GM23248 (cell line): ENCODE results near the gene TEX22. TPM values are rescaled to one million over a fixed set of nuclear protein-coding genes. Genes with fewer than 3 reads are reported as not detected.

Experiments used
- DNase-seq: peaks from one replicate; pipeline ENCODE4 v3.0.0-alpha.2; 2015
- H2AFZ ChIP-seq: fragments of 200-600 bp; sonication (generic); 2 replicates; pipeline ENCODE4 v1.6.1; 2016; ENCODE audit warnings: antibody characterized with exemption
- H3F3A ChIP-seq: fragments of 200-600 bp; sonication (generic); 2 replicates; pipeline ENCODE4 v1.6.1; 2016; ENCODE audit warnings: mild to moderate bottlenecking, antibody characterized with exemption, mixed run types; ENCODE audit not compliant: insufficient read depth
- H3K27ac ChIP-seq: fragments of 200-600 bp; sonication (generic); 2 replicates; pipeline ENCODE4 v1.5.1; 2016; ENCODE audit warnings: mild to moderate bottlenecking
- H3K27me3 ChIP-seq: fragments of 200-600 bp; sonication (generic); replicated peaks from 2 replicates; pipeline ENCODE4 v1.6.1; 2016; ENCODE audit warnings: mild to moderate bottlenecking; ENCODE audit not compliant: insufficient read depth
- H3K36me3 ChIP-seq: fragments of 200-600 bp; sonication (generic); 2 replicates; pipeline ENCODE4 v1.6.1; 2016; ENCODE audit warnings: low read depth, mild to moderate bottlenecking
- H3K4me1 ChIP-seq: fragments of 200-600 bp; sonication (generic); 2 replicates; pipeline ENCODE4 v1.6.1; 2016; ENCODE audit warnings: mild to moderate bottlenecking; ENCODE audit not compliant: insufficient read depth
- H3K4me2 ChIP-seq: fragments of 200-600 bp; sonication (generic); one replicate; pipeline ENCODE4 v1.6.1; 2016; ENCODE audit warnings: mild to moderate bottlenecking; ENCODE audit not compliant: unreplicated experiment
- H3K4me3 ChIP-seq: fragments of 200-600 bp; sonication (generic); 2 replicates; pipeline ENCODE4 v1.5.1; 2016; ENCODE audit warnings: mild to moderate bottlenecking
- H3K79me2 ChIP-seq: fragments of 200-600 bp; sonication (generic); 2 replicates; pipeline ENCODE4 v1.6.1; 2016; ENCODE audit warnings: mild to moderate bottlenecking; ENCODE audit not compliant: insufficient read depth
- H3K9ac ChIP-seq: fragments of 200-600 bp; sonication (generic); 2 replicates; pipeline ENCODE4 v1.6.1; 2016; ENCODE audit warnings: mild to moderate bottlenecking
- H3K9me2 ChIP-seq: fragments of 200-600 bp; sonication (generic); 2 replicates; pipeline ENCODE4 v1.6.1; 2016; ENCODE audit warnings: mixed run types, mild to moderate bottlenecking, moderate library complexity; ENCODE audit not compliant: insufficient read depth
- H3K9me3 ChIP-seq: fragments of 200-600 bp; sonication (generic); one replicate; pipeline ENCODE4 v1.6.1; 2017; ENCODE audit warnings: low read depth
- H4K20me1 ChIP-seq: fragments of 200-600 bp; sonication (generic); 2 replicates; pipeline ENCODE4 v1.6.0; 2016; ENCODE audit not compliant: insufficient read depth
- EZH2 ChIP-seq: fragments of 200-600 bp; sonication (generic); IDR thresholded peaks from 2 replicates; pipeline ENCODE4 v1.6.1; 2018; ENCODE audit warnings: antibody characterized with exemption, mild to moderate bottlenecking; ENCODE audit not compliant: insufficient read depth, poor library complexity, severe bottlenecking
- EZH2phosphoT487 ChIP-seq: fragments of 200-600 bp; sonication (generic); IDR thresholded peaks from 2 replicates; pipeline ENCODE4 v1.6.1; 2018; ENCODE audit warnings: antibody characterized with exemption, moderate library complexity, mild to moderate bottlenecking, low read depth; ENCODE audit not compliant: insufficient read depth
- WGBS, 2 experiments: methylation state at CpG; one replicate each; pipeline ENCODE4 v1.1.6; 2015 to 2017; ENCODE audit warnings: low lambda C conversion rate in 2 of 2, low coverage in 1 of 2; ENCODE audit errors: missing lambda C conversion rate in 2 of 2; 5-methylcytosine and 5-hydroxymethylcytosine counted together
- in situ Hi-C: fragments of 300-500 bp; cut with MboI; formaldehyde crosslinking; loops from 2 replicates; pipeline ENCODE4 v1.15.0; 2020
- polyA plus RNA-seq: library from polyadenylated mRNA; unstranded; fragments of >200 nt; fragmentation: Nextera tagmentation; extraction: Ambion mirVana; gene quantifications from 2 replicates; pipeline ENCODE4 v1.2.1, GENCODE V29; 2016
- total RNA-seq: library from RNA; depleted of rRNA; stranded (reverse); fragments of >200 nt; shearing (Covaris generic); gene quantifications from 2 replicates; pipeline ENCODE4 v1.2.3, GENCODE V29; 2014

The TEX22 gene
- total and polyA plus RNA-seq, 2 experiments from 2014 or later = 0.43 to 0.46 TPM

DNA sequence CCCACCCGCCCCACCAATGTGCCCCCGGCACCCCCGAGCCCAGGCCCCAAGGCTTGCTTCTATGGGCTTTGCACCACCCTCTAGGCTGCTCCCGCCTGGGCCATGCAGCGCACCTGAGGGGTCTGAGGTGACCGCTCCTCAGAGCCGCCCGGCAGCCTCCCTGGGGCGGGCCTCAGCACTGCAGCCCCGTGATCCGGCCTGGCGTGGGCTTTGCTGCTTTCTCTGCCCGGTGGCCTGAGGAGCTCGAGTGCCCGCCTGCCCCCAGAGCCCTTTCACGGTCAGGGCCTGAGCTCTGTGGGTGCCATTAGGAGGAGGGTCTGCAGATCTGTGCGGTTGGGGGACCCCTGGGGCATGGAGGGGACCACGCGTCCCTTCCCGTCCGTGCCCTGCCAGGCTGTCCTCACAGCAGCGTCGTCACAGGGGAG, 27.5 kb downstream of the TEX22 start:
- WGBS, 2 experiments = 95 to 99% methylated on average over 19 to 23 of the region's 23 CpGs
- Histone ChIP-seq H3K27me3 (no peaks in the 10 kb centered on the region), H3K27ac (no peak overlapping the region), H3K9ac (no peak overlapping the region), H3K36me3 (no peaks in the 10 kb centered on the region), H3F3A (peaks cover 5% of the 10 kb centered on the region; the same call in 1 of the 2 replicates), H3K79me2 (peaks cover 99% of the 10 kb centered on the region), H4K20me1 (no peaks in the 10 kb centered on the region; the same call in 1 of the 2 replicates), H3K9me2 (no peaks in the 10 kb centered on the region), H2AFZ (no peak overlapping the region), H3K4me1 (peaks cover 7% of the 10 kb centered on the region), H3K9me3 (no peaks in the 10 kb centered on the region), H3K4me3 (no peak overlapping the region), H3K4me2 (no peak overlapping the region)
- no peak for TF ChIP-seq EZH2
- TF ChIP-seq EZH2phosphoT487 = no peak
- in situ Hi-C loops = no loop called here
- no peak for DNase-seq

DNA sequence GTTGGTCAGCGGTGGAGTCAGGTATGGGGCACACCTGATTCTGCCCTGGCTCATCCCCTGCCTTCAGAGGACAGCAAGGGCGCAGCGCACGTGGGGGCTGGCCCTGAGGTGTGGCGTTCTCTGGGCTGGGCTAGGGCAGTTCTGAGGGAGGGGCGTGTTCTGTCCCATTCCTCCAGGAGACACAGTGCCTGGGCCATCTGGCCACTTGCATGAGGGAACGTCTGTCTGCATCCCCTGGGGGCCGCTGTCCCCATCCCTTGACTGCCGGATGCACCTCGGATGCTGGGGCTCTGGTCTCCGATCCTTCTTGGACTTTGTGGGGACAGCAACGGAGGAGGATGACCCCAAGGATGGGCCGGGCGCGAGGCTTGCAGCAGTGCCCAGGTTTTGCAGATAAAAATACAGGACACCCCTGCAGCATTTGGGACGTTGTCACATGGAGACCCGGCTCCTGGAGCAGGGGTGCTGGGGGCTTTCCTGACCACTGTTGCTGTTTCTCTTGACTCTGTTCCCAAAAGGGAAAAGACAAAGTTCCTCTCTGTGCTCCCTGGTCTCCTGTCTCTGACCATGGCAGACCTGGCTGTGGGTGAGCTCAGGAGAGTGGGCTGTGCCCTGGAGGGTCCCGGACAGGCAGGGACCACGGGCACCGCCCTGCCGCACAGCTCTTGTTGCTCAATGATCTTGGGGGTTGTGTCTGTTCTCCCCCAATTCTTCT, 28.2 kb downstream of the TEX22 start:
- no peaks in the 10 kb centered on the region; the same call in 1 of the 2 replicates for H4K20me1 ChIP-seq
- 96 to 97% methylated on average over 20 to 21 of the region's 21 CpGs for WGBS, 2 experiments
- H3K36me3 ChIP-seq = no peaks in the 10 kb centered on the region
- H3K4me1 ChIP-seq = peaks cover 10% of the 10 kb centered on the region
- peaks cover 99% of the 10 kb centered on the region for H3K79me2 ChIP-seq
- no peak overlapping the region for H3K4me2 ChIP-seq
- H3K4me3 ChIP-seq = no peak overlapping the region
- no peak overlapping the region for H3K27ac ChIP-seq
- no peaks in the 10 kb centered on the region for H3K9me2 ChIP-seq
- in situ Hi-C loops = no loop called here
- no peaks in the 10 kb centered on the region for H3K9me3 ChIP-seq
- no peak overlapping the region for H3K9ac ChIP-seq
- DNase-seq = no peak
- peaks cover 11% of the 10 kb centered on the region; the same call in 1 of the 2 replicates for H3F3A ChIP-seq
- no peak overlapping the region for H2AFZ ChIP-seq
- no peaks in the 10 kb centered on the region for H3K27me3 ChIP-seq
- no peak for TF ChIP-seq EZH2phosphoT487
- TF ChIP-seq EZH2 = no peak

DNA sequence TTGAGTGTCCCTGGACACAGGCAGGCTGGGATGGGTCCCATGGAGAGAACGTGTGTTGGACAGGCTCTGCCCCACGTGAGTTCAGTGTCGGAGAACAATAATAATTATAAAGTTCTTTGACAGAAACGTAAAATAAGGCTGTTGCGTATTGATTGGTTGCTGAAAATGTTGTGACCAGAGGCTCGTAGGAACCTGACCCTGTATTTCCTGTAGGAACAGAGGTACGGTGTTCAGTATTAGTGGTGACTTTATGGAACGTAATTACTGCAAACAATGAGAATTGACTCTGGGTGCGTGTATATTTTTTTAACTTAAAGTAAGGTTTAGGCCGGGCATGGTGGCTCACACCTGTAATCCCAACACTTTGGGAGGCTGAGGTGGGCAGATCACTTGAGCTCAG, 29.1 kb downstream of the TEX22 start:
- TF ChIP-seq EZH2 = no peak
- no peak for TF ChIP-seq EZH2phosphoT487
- H3K9ac ChIP-seq = no peak overlapping the region
- H3K4me2 ChIP-seq = no peak overlapping the region
- H3K9me2 ChIP-seq = no peaks in the 10 kb centered on the region
- 97 to 98% methylated on average over 10 of the region's 10 CpGs for WGBS, 2 experiments
- peaks cover 10% of the 10 kb centered on the region for H3K4me1 ChIP-seq
- peaks cover 11% of the 10 kb centered on the region; the same call in 1 of the 2 replicates for H3F3A ChIP-seq
- no peak overlapping the region for H3K27ac ChIP-seq
- no peak for DNase-seq
- H3K79me2 ChIP-seq = peaks cover 99% of the 10 kb centered on the region
- no peaks in the 10 kb centered on the region for H3K27me3 ChIP-seq
- in situ Hi-C loops = no loop called here
- no peaks in the 10 kb centered on the region; the same call in 1 of the 2 replicates for H4K20me1 ChIP-seq
- H3K4me3 ChIP-seq = no peak overlapping the region
- no peaks in the 10 kb centered on the region for H3K36me3 ChIP-seq
- no peak overlapping the region for H2AFZ ChIP-seq
- H3K9me3 ChIP-seq = no peaks in the 10 kb centered on the region

DNA sequence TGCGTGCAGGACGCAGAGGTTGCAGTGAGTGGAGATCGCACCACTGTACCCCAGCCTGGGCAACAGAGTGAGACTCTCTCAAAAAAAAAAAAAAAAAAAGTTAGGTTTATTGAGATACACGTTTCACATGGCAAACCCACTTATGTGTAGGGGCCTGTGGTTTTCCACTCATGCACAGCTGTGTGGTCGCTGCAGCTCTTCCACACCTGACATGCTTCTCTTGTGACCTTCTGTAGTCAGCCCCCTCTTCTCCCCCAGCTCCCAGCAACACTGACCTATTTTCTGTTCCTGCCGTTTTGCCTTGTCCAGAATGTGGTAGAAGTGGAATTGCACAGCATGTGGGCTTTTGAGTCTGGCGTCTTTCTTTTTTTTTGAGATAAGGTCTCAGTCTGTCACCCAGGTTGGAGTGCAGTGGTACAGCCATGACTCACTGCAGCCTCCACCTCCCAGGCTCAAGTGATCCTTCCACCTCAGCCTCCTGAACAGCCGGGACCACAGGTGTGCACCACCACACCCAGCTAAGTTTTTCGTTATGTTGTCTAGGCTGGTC, 29.7 kb downstream of the TEX22 start:
- H3K27ac ChIP-seq = no peak overlapping the region
- TF ChIP-seq EZH2 (no peak), EZH2phosphoT487 (no peak)
- no peak overlapping the region for H3K4me2 ChIP-seq
- no peak overlapping the region for H2AFZ ChIP-seq
- no peaks in the 10 kb centered on the region for H3K27me3 ChIP-seq
- peaks cover 99% of the 10 kb centered on the region for H3K79me2 ChIP-seq
- H3F3A ChIP-seq = peaks cover 11% of the 10 kb centered on the region; the same call in 1 of the 2 replicates
- in situ Hi-C loops = no loop called here
- no peaks in the 10 kb centered on the region for H3K36me3 ChIP-seq
- no peak overlapping the region for H3K4me3 ChIP-seq
- H4K20me1 ChIP-seq = no peaks in the 10 kb centered on the region; the same call in 1 of the 2 replicates
- H3K9ac ChIP-seq = no peak overlapping the region
- WGBS, 2 experiments = 98% methylated on average over 9 of the region's 9 CpGs
- H3K4me1 ChIP-seq = peaks cover 10% of the 10 kb centered on the region
- DNase-seq = no peak
- H3K9me2 ChIP-seq = no peaks in the 10 kb centered on the region
- no peaks in the 10 kb centered on the region for H3K9me3 ChIP-seq
